Bronchial epithelial cell (primary cell): Measurements from ENCODE around the gene SEC14L1. TPM values are rescaled to one million over a fixed set of nuclear protein-coding genes. Genes with fewer than 3 reads are reported as not detected.

Experiments
- DNase-seq: peaks from one replicate; pipeline ENCODE4 v3.0.0-alpha.2; 2010; ENCODE audit warnings: low read depth
- FAIRE-seq: peaks from 2 replicates; lab custom pipeline; 2011; peaks lifted over from hg19 to GRCh38; lab: Jason Lieb, UNC
- H3K27me3 ChIP-seq: 2 replicates; pipeline ENCODE4 v1.5.1; 2011; ENCODE audit warnings: low read length; ENCODE audit not compliant: control insufficient read depth, insufficient read depth
- H3K36me3 ChIP-seq: 2 replicates; pipeline ENCODE4 v1.5.1; 2011; ENCODE audit warnings: low read length; ENCODE audit not compliant: control insufficient read depth, insufficient read depth
- H3K4me3 ChIP-seq: 2 replicates; pipeline ENCODE4 v1.5.1; 2011; ENCODE audit warnings: mild to moderate bottlenecking, low read depth, low read length, control low read depth
- CTCF ChIP-seq: IDR thresholded peaks from 2 replicates; pipeline ENCODE4 v1.5.1; 2011; ENCODE audit warnings: mild to moderate bottlenecking, moderate library complexity, low read length, control low read depth, inconsistent platforms; ENCODE audit not compliant: insufficient read depth, severe bottlenecking
- total RNA-seq: library from RNA; depleted of rRNA; stranded (reverse); fragments of >200 nt; gene quantifications from 2 replicates; pipeline ENCODE4 v1.2.1, GENCODE V29; 2014

The SEC14L1 gene
- total RNA-seq, 1 donor from 2014 or later, result 21.6 TPM

- no peaks in the 10 kb centered on the region for H3K36me3 ChIP-seq
- DNase-seq (no peak), FAIRE-seq (no peak)
- no peaks in the 10 kb centered on the region for H3K27me3 ChIP-seq
- H3K4me3 ChIP-seq, result no peak overlapping the region
- TF ChIP-seq CTCF, result no peak
Observed at GRCh38 chr17:77264617-77265230, 124.0 kb downstream of the SEC14L1 start.

GRCh38 chr17:77266213-77266612 is 125.4 kb downstream of the SEC14L1 start:
- no peak overlapping the region for H3K4me3 ChIP-seq
- TF ChIP-seq CTCF, result no peak
- FAIRE-seq, result no peak
- no peak for DNase-seq
- no peaks in the 10 kb centered on the region for H3K27me3 ChIP-seq
- H3K36me3 ChIP-seq, result no peaks in the 10 kb centered on the region
